Neural progenitor cell (in vitro differentiated cells): Measurements from ENCODE around the gene CYB5A. TPM values are rescaled to one million over a fixed set of nuclear protein-coding genes. Genes with fewer than 3 reads are reported as not detected.

Source experiments
- DNase-seq: peaks from one replicate; pipeline ENCODE4 v3.0.0-alpha.2; 2016; ENCODE audit warnings: low spot score
- H2AFZ ChIP-seq: fragments of 200-600 bp; sonication (generic); replicated peaks from 2 replicates; pipeline ENCODE4 v1.6.1; 2016; ENCODE audit warnings: antibody characterized with exemption
- H3F3A ChIP-seq: fragments of 200-600 bp; sonication (generic); 2 replicates; pipeline ENCODE4 v1.6.1; 2016; ENCODE audit warnings: antibody characterized with exemption, low read depth
- H3K27ac ChIP-seq: fragments of 200-600 bp; sonication (generic); 2 replicates; pipeline ENCODE4 v1.5.1; 2016; ENCODE audit warnings: mild to moderate bottlenecking
- H3K27me3 ChIP-seq: fragments of 200-600 bp; sonication (generic); 2 replicates; pipeline ENCODE4 v1.6.1; 2016; ENCODE audit warnings: mild to moderate bottlenecking, moderate library complexity
- H3K36me3 ChIP-seq: fragments of 200-600 bp; sonication (generic); 2 replicates; pipeline ENCODE4 v1.5.1; 2016
- H3K4me1 ChIP-seq: fragments of 200-600 bp; sonication (generic); 2 replicates; pipeline ENCODE4 v1.6.1; 2016; ENCODE audit warnings: mixed run types
- H3K4me2 ChIP-seq: fragments of 200-600 bp; sonication (generic); 2 replicates; pipeline ENCODE4 v1.6.1; 2016
- H3K4me3 ChIP-seq: fragments of 200-600 bp; sonication (generic); 2 replicates; pipeline ENCODE4 v1.5.1; 2016
- H3K79me2 ChIP-seq: fragments of 200-600 bp; sonication (generic); 2 replicates; pipeline ENCODE4 v1.6.1; 2016; ENCODE audit warnings: low read depth
- H3K9ac ChIP-seq: fragments of 200-600 bp; sonication (generic); 2 replicates; pipeline ENCODE4 v1.6.1; 2016
- H3K9me3 ChIP-seq: fragments of 200-600 bp; sonication (generic); 2 replicates; pipeline ENCODE4 v1.5.1; 2016; ENCODE audit warnings: low read depth
- H4K20me1 ChIP-seq: fragments of 200-600 bp; sonication (generic); 2 replicates; pipeline ENCODE4 v1.6.1; 2016; ENCODE audit warnings: low read depth
- H3K27ac Mint-ChIP-seq: 3 replicates; pipeline ENCODE4 v1.8.0; 2021; ENCODE audit warnings: mixed read lengths
- H3K27me3 Mint-ChIP-seq: 2 replicates; pipeline ENCODE4 v1.8.0; 2022; ENCODE audit warnings: low read depth, mild to moderate bottlenecking, inconsistent platforms, moderate library complexity, mixed read lengths; ENCODE audit not compliant: insufficient read depth
- H3K36me3 Mint-ChIP-seq: 3 replicates; pipeline ENCODE4 v1.8.0; 2021; ENCODE audit warnings: mixed read lengths
- H3K4me1 Mint-ChIP-seq: 3 replicates; pipeline ENCODE4 v1.8.0; 2021; ENCODE audit warnings: mixed read lengths
- H3K4me3 Mint-ChIP-seq: 3 replicates; pipeline ENCODE4 v1.8.0; 2021; ENCODE audit warnings: mild to moderate bottlenecking, moderate library complexity, mixed read lengths
- H3K9me3 Mint-ChIP-seq: 3 replicates; pipeline ENCODE4 v1.8.0; 2020; ENCODE audit warnings: mixed read lengths
- CTCF ChIP-seq: fragments of 200-600 bp; sonication (generic); IDR thresholded peaks from 2 replicates; pipeline ENCODE4 v1.5.1; 2017; ENCODE audit warnings: antibody characterized with exemption, mild to moderate bottlenecking
- EZH2 ChIP-seq: fragments of 200-600 bp; sonication (generic); IDR thresholded peaks from 2 replicates; pipeline ENCODE4 v1.6.1; 2017; ENCODE audit warnings: antibody characterized with exemption, mild to moderate bottlenecking, moderate library complexity
- EZH2phosphoT487 ChIP-seq: fragments of 200-600 bp; sonication (generic); IDR thresholded peaks from 2 replicates; pipeline ENCODE4 v1.6.1; 2017; ENCODE audit warnings: antibody characterized with exemption
- total RNA-seq: library from RNA; depleted of rRNA; stranded (reverse); fragments of >200 nt; gene quantifications from 2 replicates; pipeline ENCODE4 v1.2.3, GENCODE V29; 2015; ENCODE audit warnings: low replicate concordance

CYB5A gene
- total RNA-seq, 1 donor from 2014 or later, result 33.7 TPM

- Histone ChIP-seq H3K9ac (no peak overlapping the region), H3K4me3 (no peak overlapping the region), H3K27me3 (no peaks in the 10 kb centered on the region), H3K36me3 (no peaks in the 10 kb centered on the region), H4K20me1 (no peaks in the 10 kb centered on the region), H3K9me3 (no peaks in the 10 kb centered on the region), H3K4me1 (no peaks in the 10 kb centered on the region), H3K27ac (no peak overlapping the region), H3K79me2 (no peaks in the 10 kb centered on the region), H3F3A (no peaks in the 10 kb centered on the region), H3K4me2 (no peak overlapping the region), H2AFZ (no peak overlapping the region)
- Mint-ChIP-seq H3K27me3 (peaks cover 11% of the 10 kb centered on the region), H3K27ac (no peak overlapping the region), H3K9me3 (no peaks in the 10 kb centered on the region), H3K36me3 (no peaks in the 10 kb centered on the region), H3K4me3 (no peak overlapping the region), H3K4me1 (peaks cover 5% of the 10 kb centered on the region)
- no peak for DNase-seq
- no peak for TF ChIP-seq CTCF
- no peak for TF ChIP-seq EZH2phosphoT487
- TF ChIP-seq EZH2, result no peak
Measured at GRCh38 chr18:74230922-74231714, 60.6 kb downstream of the CYB5A start.

GRCh38 chr18:74229891-74230290 lies 61.9 kb downstream of the CYB5A start:
- no peaks in the 10 kb centered on the region for H3K27me3 ChIP-seq
- no peaks in the 10 kb centered on the region for H3K9me3 Mint-ChIP-seq
- H3K4me3 ChIP-seq, result no peak overlapping the region
- no peak for DNase-seq
- H3K9me3 ChIP-seq, result no peaks in the 10 kb centered on the region
- H3F3A ChIP-seq, result no peaks in the 10 kb centered on the region
- no peaks in the 10 kb centered on the region for H3K36me3 ChIP-seq
- no peaks in the 10 kb centered on the region for H4K20me1 ChIP-seq
- H3K27ac Mint-ChIP-seq, result no peak overlapping the region
- H3K4me2 ChIP-seq, result no peak overlapping the region
- no peaks in the 10 kb centered on the region for H3K4me1 ChIP-seq
- TF ChIP-seq EZH2phosphoT487 (no peak), CTCF (no peak), EZH2 (no peak)
- no peaks in the 10 kb centered on the region for H3K79me2 ChIP-seq
- peaks cover 11% of the 10 kb centered on the region for H3K27me3 Mint-ChIP-seq
- no peak overlapping the region for H3K9ac ChIP-seq
- no peak overlapping the region for H2AFZ ChIP-seq
- peaks cover 5% of the 10 kb centered on the region for H3K4me1 Mint-ChIP-seq
- H3K36me3 Mint-ChIP-seq, result no peaks in the 10 kb centered on the region
- no peak overlapping the region for H3K27ac ChIP-seq
- no peak overlapping the region for H3K4me3 Mint-ChIP-seq

GRCh38 chr18:74229005-74229404 lies 62.8 kb downstream of the CYB5A start:
- Histone ChIP-seq H3K4me3 (no peak overlapping the region), H3K4me2 (no peak overlapping the region), H3K4me1 (no peaks in the 10 kb centered on the region), H3K36me3 (no peaks in the 10 kb centered on the region), H3K79me2 (no peaks in the 10 kb centered on the region), H3K27me3 (no peaks in the 10 kb centered on the region), H2AFZ (no peak overlapping the region), H3K9me3 (no peaks in the 10 kb centered on the region), H3F3A (no peaks in the 10 kb centered on the region), H4K20me1 (no peaks in the 10 kb centered on the region), H3K27ac (no peak overlapping the region), H3K9ac (no peak overlapping the region)
- Mint-ChIP-seq H3K27ac (no peak overlapping the region), H3K27me3 (peaks cover 11% of the 10 kb centered on the region), H3K4me3 (no peak overlapping the region), H3K4me1 (peaks cover under 1% of the 10 kb centered on the region), H3K9me3 (no peaks in the 10 kb centered on the region), H3K36me3 (no peaks in the 10 kb centered on the region)
- TF ChIP-seq EZH2 (no peak), CTCF (no peak), EZH2phosphoT487 (no peak)
- DNase-seq, result no peak
